MCF 10A (cell line): ENCODE results near the gene RIC8A. TPM values are rescaled to one million over a fixed set of nuclear protein-coding genes. Genes with fewer than 3 reads are reported as not detected.
A peak's percentile ranks its signal among the peaks of the same experiment; 100 is the strongest.

Experiments used
- BruUV-seq: library from RNA; stranded (reverse); fragments of 400-500 nt; replicated peaks from 2 replicates; lab custom pipeline; 2021; lab: Mats Ljungman, UMichigan
- CTCF ChIA-PET: fragments of 300-600 bp; sonication (Branson Sonifier 250); formaldehyde crosslinking; extraction: SDS; loops from one replicate; lab custom pipeline; 2021; ENCODE audit warnings: antibody characterized with exemption, inconsistent platforms; lab: Yijun Ruan, JAX
- POLR2A ChIA-PET: fragments of 300-600, 350-650 bp; sonication (Branson Sonifier 250); formaldehyde crosslinking; extraction: SDS; loops from one replicate; lab custom pipeline; 2020; ENCODE audit warnings: antibody characterized with exemption, inconsistent platforms; lab: Yijun Ruan, JAX
- DNase-seq: peaks from one replicate; pipeline ENCODE4 v3.0.0-alpha.2; 2018; ENCODE audit not compliant: unreplicated experiment
- H3K27ac Mint-ChIP-seq: one replicate; pipeline ENCODE4 v1.8.0; 2022; ENCODE audit warnings: mild to moderate bottlenecking, low read depth, mixed read lengths; ENCODE audit not compliant: unreplicated experiment
- H3K27me3 Mint-ChIP-seq: one replicate; pipeline ENCODE4 v1.8.0; 2022; ENCODE audit warnings: mixed read lengths; ENCODE audit not compliant: insufficient read depth, unreplicated experiment
- H3K36me3 Mint-ChIP-seq: one replicate; pipeline ENCODE4 v1.8.0; 2022; ENCODE audit warnings: mild to moderate bottlenecking, moderate library complexity, mixed read lengths; ENCODE audit not compliant: insufficient read depth, unreplicated experiment
- H3K4me1 Mint-ChIP-seq: one replicate; pipeline ENCODE4 v1.8.0; 2022; ENCODE audit warnings: mixed read lengths; ENCODE audit not compliant: insufficient read depth, unreplicated experiment
- H3K4me3 Mint-ChIP-seq: one replicate; pipeline ENCODE4 v1.8.0; 2022; ENCODE audit warnings: mild to moderate bottlenecking, moderate library complexity, mixed read lengths; ENCODE audit not compliant: unreplicated experiment
- H3K9me3 Mint-ChIP-seq: one replicate; pipeline ENCODE4 v1.8.0; 2022; ENCODE audit warnings: mixed read lengths; ENCODE audit not compliant: unreplicated experiment
- CTCF ChIP-seq: fragments of 200-600 bp; IDR thresholded peaks from one replicate; pipeline ENCODE4 v1.8.0; 2022; ENCODE audit warnings: antibody characterized with exemption, mild to moderate bottlenecking; ENCODE audit not compliant: unreplicated experiment
- intact Hi-C: fragments of 100-400 bp; cut with micrococcal nuclease; formaldehyde crosslinking; loops from 2 replicates; pipeline ENCODE4 v1.14.1; 2022
- total RNA-seq: library from RNA; stranded (reverse); gene quantifications from 2 replicates; pipeline ENCODE4 v1.2.3, GENCODE V29; 2022

The RIC8A gene
- total RNA-seq, 1 experiment from 2014 or later = 93.3 TPM

GRCh38 chr11:253160-253885 is 45.8 kb downstream of the RIC8A start:
- H3K27me3 Mint-ChIP-seq = peaks cover 11% of the 10 kb centered on the region
- no peak for TF ChIP-seq CTCF
- POLR2A ChIA-PET = interaction anchor here (0.7 to 2.8 kb wide), 2 partner anchors 16 kb away, joined by 4 to 12 read pairs; partner anchors contain the start of gene PSMD13
- peaks cover 55% of the 10 kb centered on the region for H3K36me3 Mint-ChIP-seq
- intact Hi-C loops = loop anchor here (5.0 kb wide), 1 partner anchor 54 kb away; the partner anchor contains the start of gene IFITM2
- H3K4me3 Mint-ChIP-seq = no peak overlapping the region
- H3K27ac Mint-ChIP-seq = no peak overlapping the region
- no TSS peak for BruUV-seq
- H3K4me1 Mint-ChIP-seq = no peaks in the 10 kb centered on the region
- no peak for DNase-seq
- H3K9me3 Mint-ChIP-seq = no peaks in the 10 kb centered on the region
- CTCF ChIA-PET = interaction anchor here (1.0 to 1.4 kb wide), 3 partner anchors 16 to 112 kb away, joined by 3 to 4 read pairs (median 4); no protein-coding TSS in a partner anchor

GRCh38 chr11:253886-254270 is 46.4 kb downstream of the RIC8A start:
- Mint-ChIP-seq H3K27me3 (peaks cover 11% of the 10 kb centered on the region), H3K36me3 (peaks cover 50% of the 10 kb centered on the region), H3K9me3 (no peaks in the 10 kb centered on the region), H3K27ac (no peak overlapping the region), H3K4me3 (no peak overlapping the region), H3K4me1 (no peaks in the 10 kb centered on the region)
- intact Hi-C loops = loop anchor here (5.0 kb wide), 1 partner anchor 53 kb away; the partner anchor contains the start of gene IFITM2
- POLR2A ChIA-PET = interaction anchor here (0.7 kb wide), 1 partner anchor 16 kb away, joined by 4 read pairs; no protein-coding TSS in a partner anchor
- no peak for TF ChIP-seq CTCF
- DNase-seq = no peak
- BruUV-seq = no TSS peak
- CTCF ChIA-PET = interaction anchor here (0.5 to 1.4 kb wide), 3 partner anchors 16 to 423 kb away, joined by 3 to 4 read pairs (median 3); no protein-coding TSS in a partner anchor

- Mint-ChIP-seq H3K4me3 (no peak overlapping the region), H3K27me3 (peaks cover 11% of the 10 kb centered on the region), H3K36me3 (peaks cover 38% of the 10 kb centered on the region), H3K27ac (no peak overlapping the region), H3K4me1 (no peaks in the 10 kb centered on the region), H3K9me3 (no peaks in the 10 kb centered on the region)
- ChIA-PET POLR2A (no interaction called here), CTCF (interaction anchor here (0.6 kb wide), 1 partner anchor 53 kb away, joined by 3 read pairs; the partner anchor contains the start of gene IFITM2)
- BruUV-seq = no TSS peak
- intact Hi-C loops = no loop called here
- DNase-seq = peak; percentile 21
- no peak for TF ChIP-seq CTCF
Measured at GRCh38 chr11:255176-255575, 47.7 kb downstream of the RIC8A start.

GRCh38 chr11:255816-256215 is 48.3 kb downstream of the RIC8A start:
- no peak overlapping the region for H3K27ac Mint-ChIP-seq
- H3K4me3 Mint-ChIP-seq = no peak overlapping the region
- no peaks in the 10 kb centered on the region for H3K4me1 Mint-ChIP-seq
- no peak for DNase-seq
- peaks cover 33% of the 10 kb centered on the region for H3K36me3 Mint-ChIP-seq
- TF ChIP-seq CTCF = no peak
- ChIA-PET CTCF (interaction anchor here (0.6 kb wide), 1 partner anchor 52 kb away, joined by 3 read pairs; the partner anchor contains the start of gene IFITM2), POLR2A (no interaction called here)
- peaks cover 11% of the 10 kb centered on the region for H3K27me3 Mint-ChIP-seq
- intact Hi-C loops = no loop called here
- peaks cover 3% of the 10 kb centered on the region for H3K9me3 Mint-ChIP-seq
- no TSS peak for BruUV-seq
